ENCODE data around the gene BMPR1B. TPM values are rescaled to one million over a fixed set of nuclear protein-coding genes. Genes with fewer than 3 reads are reported as not detected.

The BMPR1B gene
- total RNA-seq, 3 donors from 2014 or later (not counting 1 experiment from before 2014, with no cell fraction given), result 0.25 TPM; not detected in 2

DNA sequence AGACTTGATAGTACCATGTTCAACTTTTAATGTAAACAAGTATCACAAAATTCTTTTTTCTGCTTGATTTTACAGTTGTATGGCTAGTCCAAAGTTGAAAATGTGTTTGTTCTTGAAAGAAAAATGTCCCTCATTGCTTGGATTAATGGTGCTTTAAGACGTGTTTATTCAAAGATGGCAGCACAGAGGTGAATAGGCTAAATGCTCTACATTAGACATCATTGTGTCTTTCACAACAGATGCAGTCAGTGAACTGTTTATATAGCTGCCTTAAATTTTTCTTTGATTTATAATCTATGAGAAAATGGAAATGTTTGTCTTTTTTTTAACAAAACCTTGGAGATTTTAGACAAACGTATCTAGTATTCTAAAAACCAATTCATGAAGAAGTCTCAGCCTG lies 137.3 kb downstream of the BMPR1B start:
- no peaks in the 10 kb centered on the region for H3K4me1 Mint-ChIP-seq

DNA sequence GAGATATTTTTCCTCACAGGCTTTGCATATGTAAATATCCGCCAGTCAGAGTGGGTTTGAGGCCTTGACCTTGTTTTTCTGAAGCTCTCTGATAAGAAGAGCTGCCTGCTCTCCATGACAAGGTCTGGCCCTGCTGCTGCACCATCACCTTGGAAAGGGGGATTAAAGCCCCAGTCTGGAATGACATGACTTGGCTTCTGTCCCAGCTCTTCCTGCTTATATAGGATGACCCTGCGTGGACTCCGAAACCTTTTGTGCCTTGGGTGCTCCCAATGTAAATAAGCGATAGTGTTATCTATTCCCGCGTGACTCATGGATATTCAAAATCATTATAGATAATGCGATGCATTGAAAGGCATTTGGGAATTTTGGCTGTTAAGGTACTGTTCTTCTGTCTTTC lies 139.3 kb downstream of the BMPR1B start:
- Mint-ChIP-seq H3K4me3 (no peak overlapping the region), H3K36me3 (no peaks in the 10 kb centered on the region), H3K27me3 (ENCODE audit: low read depth in 2 of 2) (no peaks in the 10 kb centered on the region), H3K9me3 (peaks cover 0 to 2% of the 10 kb centered on the region in 2 donors), H3K27ac (no peak overlapping the region), H3K4me1 (no peaks in the 10 kb centered on the region)
- no peak overlapping the region for H3K4me3 ChIP-seq (ENCODE audit: low read length)
- DNase-seq (no peak), ATAC-seq (no peak)
- no peaks in the 10 kb centered on the region for H3K36me3 ChIP-seq (ENCODE audit: control insufficient read depth, insufficient read depth, low read length)
- intact Hi-C loops (cut with micrococcal nuclease), result no loop called here
- TF ChIP-seq, protein P1, sequence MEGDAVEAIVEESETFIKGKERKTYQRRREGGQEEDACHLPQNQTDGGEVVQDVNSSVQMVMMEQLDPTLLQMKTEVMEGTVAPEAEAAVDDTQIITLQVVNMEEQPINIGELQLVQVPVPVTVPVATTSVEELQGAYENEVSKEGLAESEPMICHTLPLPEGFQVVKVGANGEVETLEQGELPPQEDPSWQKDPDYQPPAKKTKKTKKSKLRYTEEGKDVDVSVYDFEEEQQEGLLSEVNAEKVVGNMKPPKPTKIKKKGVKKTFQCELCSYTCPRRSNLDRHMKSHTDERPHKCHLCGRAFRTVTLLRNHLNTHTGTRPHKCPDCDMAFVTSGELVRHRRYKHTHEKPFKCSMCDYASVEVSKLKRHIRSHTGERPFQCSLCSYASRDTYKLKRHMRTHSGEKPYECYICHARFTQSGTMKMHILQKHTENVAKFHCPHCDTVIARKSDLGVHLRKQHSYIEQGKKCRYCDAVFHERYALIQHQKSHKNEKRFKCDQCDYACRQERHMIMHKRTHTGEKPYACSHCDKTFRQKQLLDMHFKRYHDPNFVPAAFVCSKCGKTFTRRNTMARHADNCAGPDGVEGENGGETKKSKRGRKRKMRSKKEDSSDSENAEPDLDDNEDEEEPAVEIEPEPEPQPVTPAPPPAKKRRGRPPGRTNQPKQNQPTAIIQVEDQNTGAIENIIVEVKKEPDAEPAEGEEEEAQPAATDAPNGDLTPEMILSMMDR (IDR thresholded peaks at IDR 0.05), result no peak
- WGBS (ENCODE audit: insufficient coverage), result 97% methylated on average over 4 of the region's 7 CpGs
- H3K9me3 ChIP-seq (ENCODE audit: control insufficient read depth, insufficient read depth, low read length), result no peaks in the 10 kb centered on the region
- no peaks in the 10 kb centered on the region for H3K27me3 ChIP-seq (ENCODE audit: control insufficient read depth, insufficient read depth, low read length)
- no peaks in the 10 kb centered on the region for H3K4me1 ChIP-seq (ENCODE audit: control insufficient read depth, insufficient read depth, low read length)
- H3K27ac ChIP-seq (ENCODE audit: low read length), result no peak overlapping the region

More for the DNA sequence above, 137.3 kb downstream of the BMPR1B start:
- DNase-seq, result no peak
- Histone ChIP-seq H3K36me3 (ENCODE audit: control insufficient read depth, insufficient read depth, low read length) (no peaks in the 10 kb centered on the region), H3K27ac (ENCODE audit: low read length) (no peak overlapping the region), H3K4me3 (ENCODE audit: low read length) (no peak overlapping the region), H3K27me3 (ENCODE audit: control insufficient read depth, insufficient read depth, low read length) (no peaks in the 10 kb centered on the region), H3K4me1 (ENCODE audit: control insufficient read depth, insufficient read depth, low read length) (no peaks in the 10 kb centered on the region), H3K9me3 (ENCODE audit: control insufficient read depth, insufficient read depth, low read length) (no peaks in the 10 kb centered on the region)
- TF ChIP-seq, protein P1 (IDR thresholded peaks at IDR 0.05), result no peak
- Mint-ChIP-seq H3K36me3 (no peaks in the 10 kb centered on the region), H3K9me3 (peaks cover 0 to 2% of the 10 kb centered on the region in 2 donors), H3K27ac (no peak overlapping the region), H3K4me3 (no peak overlapping the region), H3K27me3 (ENCODE audit: low read depth in 2 of 2) (no peaks in the 10 kb centered on the region)
- intact Hi-C loops (cut with micrococcal nuclease), result no loop called here
- 86% methylated on average over 1 of the region's 2 CpGs for WGBS (ENCODE audit: insufficient coverage)
- ATAC-seq, result no peak

DNA sequence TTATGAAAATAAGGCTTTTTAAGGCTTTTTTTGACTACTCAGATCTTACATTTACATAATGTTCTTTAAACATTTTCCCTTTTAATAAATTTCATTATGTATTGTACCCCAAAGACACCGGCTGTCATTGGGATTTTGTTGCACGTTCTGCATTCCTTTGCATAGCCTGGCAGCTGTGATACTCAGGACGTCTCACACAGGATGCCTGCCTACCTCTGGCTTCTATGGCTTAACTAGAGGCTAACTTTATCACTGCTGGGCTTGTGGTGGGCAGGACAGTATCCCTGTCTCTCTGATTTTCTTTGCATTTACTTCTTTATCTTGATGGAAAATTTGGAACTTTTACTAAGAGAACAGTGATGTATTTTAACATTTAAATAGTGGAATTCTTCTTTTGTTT lies 147.8 kb downstream of the BMPR1B start:
- no peak overlapping the region for H3K4me3 Mint-ChIP-seq
- H3K4me3 ChIP-seq (ENCODE audit: low read length), result no peak overlapping the region
- intact Hi-C loops (cut with micrococcal nuclease), result no loop called here
- no peaks in the 10 kb centered on the region for H3K9me3 Mint-ChIP-seq
- no peaks in the 10 kb centered on the region for H3K27me3 Mint-ChIP-seq (ENCODE audit: low read depth in 2 of 2)
- ATAC-seq, result no peak
- H3K36me3 Mint-ChIP-seq, result no peaks in the 10 kb centered on the region
- no peaks in the 10 kb centered on the region for H3K27me3 ChIP-seq (ENCODE audit: control insufficient read depth, insufficient read depth, low read length)
- no peak for DNase-seq
- H3K36me3 ChIP-seq (ENCODE audit: control insufficient read depth, insufficient read depth, low read length), result no peaks in the 10 kb centered on the region
- H3K27ac ChIP-seq (ENCODE audit: low read length), result no peak overlapping the region
- H3K4me1 Mint-ChIP-seq, result no peaks in the 10 kb centered on the region
- no peaks in the 10 kb centered on the region for H3K4me1 ChIP-seq (ENCODE audit: control insufficient read depth, insufficient read depth, low read length)
- no peak overlapping the region for H3K27ac Mint-ChIP-seq
- WGBS (ENCODE audit: insufficient coverage), result 86% methylated on average over 3 of the region's 3 CpGs
- H3K9me3 ChIP-seq (ENCODE audit: control insufficient read depth, insufficient read depth, low read length), result no peaks in the 10 kb centered on the region
- TF ChIP-seq, protein P1 (IDR thresholded peaks at IDR 0.05), result no peak

DNA sequence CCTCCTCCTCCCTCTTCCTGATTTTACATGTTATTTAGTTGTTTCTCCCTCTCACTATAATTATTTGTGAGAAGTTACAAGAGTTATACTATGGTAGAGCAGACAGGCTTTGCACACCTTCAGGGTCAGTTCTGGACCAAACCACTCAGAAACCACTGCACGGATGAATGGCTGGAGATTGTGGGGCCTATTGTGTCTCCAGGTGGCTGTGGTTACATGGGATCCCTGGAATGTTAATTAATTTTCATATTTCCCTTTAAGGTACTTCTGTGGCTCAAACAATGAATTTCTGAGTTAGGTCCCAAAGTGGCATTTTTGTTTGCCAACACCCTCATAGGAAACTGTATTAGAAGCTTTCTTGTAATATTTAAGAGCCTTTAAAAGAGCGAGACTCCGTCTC lies 151.9 kb downstream of the BMPR1B start:
- H3K27ac ChIP-seq (ENCODE audit: low read length), result no peak overlapping the region
- H3K36me3 ChIP-seq (ENCODE audit: control insufficient read depth, insufficient read depth, low read length), result no peaks in the 10 kb centered on the region
- no peak overlapping the region for H3K4me3 ChIP-seq (ENCODE audit: low read length)
- H3K27me3 ChIP-seq (ENCODE audit: control insufficient read depth, insufficient read depth, low read length), result no peaks in the 10 kb centered on the region
- no peak for ATAC-seq
- Mint-ChIP-seq H3K9me3 (peaks cover 0 to 3% of the 10 kb centered on the region in 2 donors), H3K27me3 (ENCODE audit: low read depth in 2 of 2) (no peaks in the 10 kb centered on the region), H3K27ac (no peak overlapping the region), H3K36me3 (no peaks in the 10 kb centered on the region), H3K4me1 (peaks cover 7 to 13% of the 10 kb centered on the region in 2 donors), H3K4me3 (no peak overlapping the region)
- WGBS (ENCODE audit: insufficient coverage), result 100% methylated on average over 3 of the region's 3 CpGs
- no peaks in the 10 kb centered on the region for H3K9me3 ChIP-seq (ENCODE audit: control insufficient read depth, insufficient read depth, low read length)
- no peaks in the 10 kb centered on the region for H3K4me1 ChIP-seq (ENCODE audit: control insufficient read depth, insufficient read depth, low read length)
- intact Hi-C loops (cut with micrococcal nuclease), result no loop called here
- no peak for DNase-seq
- TF ChIP-seq, protein P1 (IDR thresholded peaks at IDR 0.05), result no peak

All from natural killer cell (primary cell).